AG04449 (cell line): ENCODE results near the gene ZFHX2.

Source experiments
- CTCF ChIA-PET: fragments of 350-600 bp; formaldehyde crosslinking; extraction: SDS; loops from one replicate; lab custom pipeline; 2021; ENCODE audit warnings: antibody characterized with exemption; lab: Yijun Ruan, JAX
- POLR2A ChIA-PET: fragments of 400-600, 350-600 bp; formaldehyde crosslinking; extraction: SDS; loops from one replicate; lab custom pipeline; 2020; ENCODE audit warnings: antibody characterized with exemption, inconsistent platforms; lab: Yijun Ruan, JAX
- DNase-seq: peaks from one replicate; pipeline ENCODE4 v3.0.0-alpha.2; 2010; ENCODE audit warnings: low read depth, low spot score
- H3K4me3 ChIP-seq: 2 replicates; pipeline ENCODE4 v1.5.1; 2011; ENCODE audit warnings: low read depth, mild to moderate bottlenecking, control low read depth, low read length
- CTCF ChIP-seq: IDR thresholded peaks from one replicate; pipeline ENCODE4 v1.5.1; 2011; ENCODE audit warnings: mild to moderate bottlenecking, moderate library complexity, low read length, control low read depth, inconsistent platforms; ENCODE audit not compliant: insufficient read depth; ENCODE audit errors: missing control alignments

The ZFHX2 gene

GRCh38 chr14:23566112-23566777 lies 14.7 kb upstream of the ZFHX2 start:
- TF ChIP-seq CTCF, result no peak
- no peak for DNase-seq
- ChIA-PET POLR2A (interaction anchor here (0.6 to 1.7 kb wide), 2 partner anchors 11 to 130 kb away, joined by 3 to 5 read pairs; partner anchors contain the start of gene THTPA), CTCF (interaction anchor here (0.6 to 19.3 kb wide), 8 partner anchors 8 to 388 kb away, joined by 3 to 910 read pairs (median 6); partner anchors contain the start of gene THTPA)
- no peak overlapping the region for H3K4me3 ChIP-seq

GRCh38 chr14:23565626-23566025 lies 14.1 kb upstream of the ZFHX2 start:
- POLR2A ChIA-PET, result interaction anchor here (0.6 kb wide), 1 partner anchor 130 kb away, joined by 3 read pairs; no protein-coding TSS in a partner anchor
- DNase-seq, result no peak
- CTCF ChIA-PET, result interaction anchor here (1.0 to 19.3 kb wide), 3 partner anchors 16 to 84 kb away, joined by 3 to 910 read pairs (median 8); no protein-coding TSS in a partner anchor
- no peak for TF ChIP-seq CTCF
- H3K4me3 ChIP-seq, result no peak overlapping the region

- no peak overlapping the region for H3K4me3 ChIP-seq
- CTCF ChIA-PET, result interaction anchor here (1.0 to 19.3 kb wide), 4 partner anchors 15 to 244 kb away, joined by 3 to 910 read pairs (median 4); no protein-coding TSS in a partner anchor
- POLR2A ChIA-PET, result no interaction called here
- no peak for TF ChIP-seq CTCF
- DNase-seq, result no peak
Observed at GRCh38 chr14:23564876-23565275, 13.3 kb upstream of the ZFHX2 start.

DNA sequence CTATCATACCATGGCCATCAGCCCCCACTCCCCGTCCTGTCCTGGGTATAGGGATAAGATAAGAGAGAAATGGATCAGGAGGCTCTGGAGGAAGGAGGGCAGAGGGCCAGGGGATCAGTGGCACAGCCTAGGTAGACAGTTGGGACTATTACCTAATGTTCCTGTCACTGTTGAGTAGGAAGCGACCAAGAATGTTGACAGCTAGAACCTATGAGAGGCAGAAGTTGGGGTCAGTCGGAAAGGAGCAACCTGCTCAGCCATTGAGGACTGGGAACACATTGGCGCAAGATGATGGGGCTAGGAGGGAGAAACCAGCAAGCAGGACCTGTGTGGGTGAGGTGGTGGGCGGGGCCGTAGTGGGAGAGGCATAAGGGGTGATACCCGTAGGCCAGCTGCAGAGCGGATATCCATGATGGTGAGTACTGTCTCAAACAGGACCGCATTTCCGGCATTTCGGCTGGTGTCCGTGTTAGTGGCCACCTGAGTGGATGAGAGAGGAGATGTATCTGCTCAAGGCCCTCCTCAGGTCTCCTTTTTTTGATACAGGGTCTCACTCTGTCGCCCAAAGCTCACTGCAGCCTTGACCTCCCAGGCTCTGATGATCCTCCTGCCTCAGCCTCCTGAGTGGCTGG lies 12.7 kb upstream of the ZFHX2 start:
- CTCF ChIA-PET, result interaction anchor here (1.0 to 19.3 kb wide), 4 partner anchors 83 to 243 kb away, joined by 3 to 910 read pairs (median 8); no protein-coding TSS in a partner anchor
- no peak for DNase-seq
- no peak for TF ChIP-seq CTCF
- H3K4me3 ChIP-seq, result no peak overlapping the region
- POLR2A ChIA-PET, result no interaction called here

DNA sequence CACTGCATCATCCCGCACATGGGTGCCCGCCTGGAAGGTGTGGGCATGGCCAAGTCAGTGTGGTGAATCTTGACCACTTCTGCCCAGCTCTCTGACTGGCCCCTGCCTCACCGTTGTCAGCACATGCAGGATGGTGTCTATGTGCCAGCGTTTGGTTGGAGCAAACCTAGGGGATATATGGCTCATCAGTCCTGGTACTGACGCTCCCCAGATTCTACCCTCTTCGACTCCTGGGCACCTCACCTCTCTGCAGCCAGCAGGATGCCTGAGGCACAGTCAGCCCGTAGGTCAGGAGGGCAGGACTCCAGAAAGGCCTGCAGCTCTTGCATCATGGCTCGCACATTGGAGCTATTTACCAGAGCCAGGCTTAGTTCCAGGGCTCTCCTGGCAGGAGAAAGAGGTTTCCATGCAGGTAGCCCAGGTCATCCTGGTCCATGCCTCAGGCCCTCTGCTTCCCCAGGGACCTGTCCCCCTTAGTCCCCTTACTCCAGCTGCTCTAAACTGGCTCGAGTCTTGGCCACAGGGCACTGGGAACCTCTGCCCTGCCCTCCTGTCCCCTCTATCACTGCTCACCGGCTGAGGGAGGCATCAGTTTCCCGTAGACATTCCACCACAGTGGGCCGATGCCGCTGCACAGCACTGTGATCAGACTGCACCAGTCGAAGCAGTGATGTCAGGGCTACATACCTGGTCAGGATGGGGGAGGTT lies 12.1 kb upstream of the ZFHX2 start:
- no peak overlapping the region for H3K4me3 ChIP-seq
- CTCF ChIA-PET, result interaction anchor here (0.8 to 19.3 kb wide), 21 partner anchors 8 to 295 kb away, joined by 3 to 910 read pairs (median 4); partner anchors contain the start of gene ZFHX2
- POLR2A ChIA-PET, result interaction anchor here (1.4 kb wide), 1 partner anchor 85 kb away, joined by 8 read pairs; no protein-coding TSS in a partner anchor
- no peak for TF ChIP-seq CTCF
- no peak for DNase-seq
